Stimulated activated naive CD8-positive, alpha-beta T cell treated with anti-CD3 and anti-CD28 coated beads, Interleukin-15, Interleukin-2, amounts not matched to agents 100 U/mL and 50 U/mL, for 24 hours (primary cell): ENCODE measurements around the gene FIP1L1.
"Not testable (repeated sequence)": the region's sequence is repeated elsewhere in the genome, so short reads cannot be mapped to it uniquely, and the experiment has no call there.

Experiments
- ATAC-seq: fragments of 150-1000 bp; cut with Tn5 transposase; one replicate; pipeline ENCODE4 v1.10.0; 2021
- DNase-seq: peaks from one replicate; pipeline ENCODE4 v3.0.0; 2021

FIP1L1 gene, protein sequence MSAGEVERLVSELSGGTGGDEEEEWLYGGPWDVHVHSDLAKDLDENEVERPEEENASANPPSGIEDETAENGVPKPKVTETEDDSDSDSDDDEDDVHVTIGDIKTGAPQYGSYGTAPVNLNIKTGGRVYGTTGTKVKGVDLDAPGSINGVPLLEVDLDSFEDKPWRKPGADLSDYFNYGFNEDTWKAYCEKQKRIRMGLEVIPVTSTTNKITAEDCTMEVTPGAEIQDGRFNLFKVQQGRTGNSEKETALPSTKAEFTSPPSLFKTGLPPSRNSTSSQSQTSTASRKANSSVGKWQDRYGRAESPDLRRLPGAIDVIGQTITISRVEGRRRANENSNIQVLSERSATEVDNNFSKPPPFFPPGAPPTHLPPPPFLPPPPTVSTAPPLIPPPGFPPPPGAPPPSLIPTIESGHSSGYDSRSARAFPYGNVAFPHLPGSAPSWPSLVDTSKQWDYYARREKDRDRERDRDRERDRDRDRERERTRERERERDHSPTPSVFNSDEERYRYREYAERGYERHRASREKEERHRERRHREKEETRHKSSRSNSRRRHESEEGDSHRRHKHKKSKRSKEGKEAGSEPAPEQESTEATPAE

DNA sequence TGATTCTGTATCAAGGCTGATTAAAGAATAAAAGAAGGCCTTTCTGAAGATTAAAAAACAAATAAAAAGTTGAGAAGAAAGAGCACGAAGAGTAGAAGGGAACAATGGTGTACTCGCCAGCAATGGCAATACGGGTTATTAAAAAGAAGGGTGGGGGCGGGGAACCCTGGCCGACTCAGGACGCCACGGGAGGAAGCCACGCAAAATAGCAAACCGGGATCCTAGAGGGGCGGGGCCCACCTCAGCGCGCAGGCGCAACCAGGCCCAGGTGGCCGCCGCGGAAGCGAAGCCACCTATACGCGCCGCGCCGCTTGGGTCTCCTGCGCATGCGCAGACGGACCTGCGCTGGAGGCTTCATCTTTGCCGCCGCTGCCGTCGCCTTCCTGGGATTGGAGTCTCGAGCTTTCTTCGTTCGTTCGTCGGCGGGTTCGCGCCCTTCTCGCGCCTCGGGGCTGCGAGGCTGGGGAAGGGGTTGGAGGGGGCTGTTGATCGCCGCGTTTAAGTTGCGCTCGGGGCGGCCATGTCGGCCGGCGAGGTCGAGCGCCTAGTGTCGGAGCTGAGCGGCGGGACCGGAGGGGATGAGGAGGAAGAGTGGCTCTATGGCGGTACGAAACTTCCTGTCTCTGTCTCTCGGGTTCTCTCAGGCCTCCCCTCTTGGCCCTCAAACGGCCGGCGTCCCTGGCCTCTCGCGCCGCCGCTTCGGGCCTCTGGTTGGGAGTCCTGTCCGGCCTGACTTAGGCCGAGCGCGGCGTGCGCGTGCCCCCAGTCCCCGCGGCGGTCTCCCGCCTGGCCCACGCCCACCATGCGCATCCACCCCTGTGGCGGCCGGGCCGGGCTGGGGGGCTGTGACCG is at the start of gene FIP1L1:
TSS of gene FIP1L1 (plus strand) at position 323 of the 852 bp plus-strand sequence. CDS start at position 521, 198 bp downstream.
- ATAC-seq: peak; percentile 96
- peak; percentile 97 for DNase-seq

DNA sequence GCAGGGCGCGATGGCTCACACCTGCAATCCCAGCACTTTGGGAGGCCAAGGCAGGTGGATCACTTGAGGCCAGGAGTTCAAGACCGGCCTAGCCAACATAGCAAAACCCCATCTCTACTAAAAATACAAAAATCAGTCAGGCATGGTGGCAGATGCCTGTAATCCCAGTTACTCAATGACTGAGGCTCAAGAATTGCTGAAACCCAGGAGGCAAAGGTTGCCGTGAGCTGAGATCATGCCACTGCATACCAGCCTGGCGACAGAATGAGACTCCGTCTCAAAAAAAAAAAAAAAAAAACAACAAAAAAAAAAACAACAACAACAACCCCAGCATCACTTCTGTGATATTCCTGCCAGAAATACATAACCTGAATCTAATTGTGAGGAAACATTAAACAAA is 42.5 kb upstream of the FIP1L1 start:
- not testable (repeated sequence) for ATAC-seq, DNase-seq

DNA sequence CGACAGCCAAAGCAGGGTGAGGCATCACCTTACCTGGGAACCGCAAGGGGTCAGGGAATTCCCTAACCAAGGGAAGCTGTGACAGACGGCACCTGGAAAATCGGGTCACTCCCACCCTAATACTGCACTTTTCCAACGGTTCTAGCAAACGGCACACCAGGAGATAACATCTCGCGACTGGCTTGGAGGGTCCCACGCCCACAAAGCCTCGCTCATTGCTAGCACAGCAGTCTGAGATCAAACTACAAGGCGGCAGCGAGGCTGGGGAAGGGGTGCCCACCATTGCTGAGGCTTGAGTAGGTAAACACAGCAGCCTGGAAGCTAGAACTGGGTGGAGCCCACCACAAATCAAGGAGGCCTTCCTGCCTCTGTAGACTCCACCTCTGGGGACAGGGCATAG is 37.3 kb upstream of the FIP1L1 start:
- ATAC-seq, DNase-seq: not testable (repeated sequence)

DNA sequence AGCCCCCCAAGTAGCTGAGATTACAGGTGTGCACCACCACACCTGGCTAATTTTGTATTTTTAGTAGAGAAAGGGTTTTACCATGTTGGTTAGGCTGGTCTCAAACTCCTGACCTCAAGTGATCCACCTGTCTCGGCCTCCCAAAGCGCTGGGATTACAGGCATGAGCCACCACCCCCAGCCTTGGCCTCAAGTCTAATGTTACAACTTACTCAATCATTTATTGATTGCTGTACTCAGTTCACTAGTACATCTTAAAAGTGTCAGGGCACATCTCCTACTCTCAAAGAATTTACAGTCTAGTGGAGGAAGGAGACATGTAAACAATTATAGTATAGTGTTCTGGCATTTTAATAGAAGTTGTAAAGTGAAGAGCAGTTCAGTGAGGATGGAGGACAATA is 31.0 kb upstream of the FIP1L1 start:
- DNase-seq, ATAC-seq: not testable (repeated sequence)

DNA sequence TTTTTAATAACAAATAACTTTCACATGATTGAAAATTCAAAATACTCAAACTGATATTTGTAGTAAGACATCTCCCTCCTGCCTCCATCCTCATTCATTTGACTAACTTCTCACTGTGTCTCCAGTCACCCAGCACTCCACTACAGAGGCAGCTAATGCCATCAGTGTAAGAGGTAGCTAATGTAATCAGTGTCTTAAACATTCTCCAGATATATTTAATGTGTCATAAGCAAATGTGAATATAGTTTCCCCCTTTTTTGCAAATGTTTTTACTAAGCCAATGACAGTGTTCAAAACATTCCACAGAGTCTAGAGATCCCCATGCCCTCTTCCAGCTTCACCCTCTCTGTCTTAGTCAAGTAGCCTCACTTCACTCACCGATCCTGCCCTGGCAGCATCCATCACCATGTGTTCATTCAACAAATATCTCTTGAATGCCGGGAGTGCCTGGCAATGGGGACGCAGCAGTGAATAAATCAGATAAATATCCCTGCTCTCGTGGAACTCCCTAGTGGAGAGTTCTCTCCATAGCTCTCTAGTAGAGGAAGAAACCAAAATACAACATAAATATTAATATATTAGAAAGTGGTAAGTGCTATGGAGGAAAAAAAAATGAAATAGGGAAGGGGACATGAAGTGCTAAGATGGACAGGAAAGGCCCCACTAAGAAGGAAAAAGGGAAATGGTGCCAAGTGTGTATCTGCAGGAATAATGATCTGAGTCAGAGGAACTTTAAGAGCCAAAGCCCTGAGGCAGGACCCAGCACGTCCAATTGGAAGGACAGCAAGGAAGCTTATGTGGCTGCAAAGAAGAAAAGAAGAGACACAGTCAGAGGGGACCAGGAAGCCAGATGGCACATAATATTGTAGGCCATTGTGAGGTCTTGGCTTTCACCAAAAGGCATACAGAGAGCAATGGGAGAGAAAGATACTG is 30.3 kb upstream of the FIP1L1 start:
- ATAC-seq (no peak), DNase-seq (no peak)

DNA sequence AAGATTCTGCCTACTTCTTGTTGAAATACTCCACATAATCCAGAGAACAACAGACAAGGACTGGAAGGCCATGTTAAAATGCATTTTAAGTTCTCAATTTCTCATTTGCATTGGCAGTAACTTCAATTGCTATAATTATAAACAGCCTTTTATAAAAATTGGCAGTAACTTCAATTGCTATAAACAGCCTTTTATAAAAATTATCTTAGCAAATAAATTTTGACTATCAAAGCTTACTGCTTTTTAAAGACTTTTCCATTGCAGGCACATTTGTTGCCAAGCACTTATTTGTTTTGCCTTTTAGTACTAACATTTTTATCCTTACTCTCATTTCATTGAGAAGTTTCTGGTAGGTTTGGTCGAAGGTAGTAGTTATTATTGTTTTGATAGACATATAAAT is 29.4 kb upstream of the FIP1L1 start:
- ATAC-seq (no peak), DNase-seq (no peak)

DNA sequence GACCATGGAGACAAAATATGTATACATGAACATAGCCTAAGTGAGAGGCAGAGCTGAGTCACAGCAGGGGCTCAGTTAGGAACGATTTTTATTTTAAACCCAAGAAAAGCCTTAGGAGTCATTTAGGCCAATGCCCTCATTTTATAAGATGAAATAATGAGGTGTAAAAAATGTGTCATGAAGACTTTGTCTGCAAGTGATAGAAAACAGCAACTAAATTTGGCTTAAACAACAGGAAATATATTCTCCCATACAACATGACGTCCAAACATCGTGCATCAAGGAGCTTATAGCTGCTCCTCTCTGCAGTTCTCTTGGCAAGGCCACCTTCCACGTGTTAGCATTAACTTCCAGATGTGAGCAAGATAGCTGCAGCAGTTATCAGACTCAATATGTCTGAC is 28.4 kb upstream of the FIP1L1 start:
- no peak for DNase-seq
- no peak for ATAC-seq

DNA sequence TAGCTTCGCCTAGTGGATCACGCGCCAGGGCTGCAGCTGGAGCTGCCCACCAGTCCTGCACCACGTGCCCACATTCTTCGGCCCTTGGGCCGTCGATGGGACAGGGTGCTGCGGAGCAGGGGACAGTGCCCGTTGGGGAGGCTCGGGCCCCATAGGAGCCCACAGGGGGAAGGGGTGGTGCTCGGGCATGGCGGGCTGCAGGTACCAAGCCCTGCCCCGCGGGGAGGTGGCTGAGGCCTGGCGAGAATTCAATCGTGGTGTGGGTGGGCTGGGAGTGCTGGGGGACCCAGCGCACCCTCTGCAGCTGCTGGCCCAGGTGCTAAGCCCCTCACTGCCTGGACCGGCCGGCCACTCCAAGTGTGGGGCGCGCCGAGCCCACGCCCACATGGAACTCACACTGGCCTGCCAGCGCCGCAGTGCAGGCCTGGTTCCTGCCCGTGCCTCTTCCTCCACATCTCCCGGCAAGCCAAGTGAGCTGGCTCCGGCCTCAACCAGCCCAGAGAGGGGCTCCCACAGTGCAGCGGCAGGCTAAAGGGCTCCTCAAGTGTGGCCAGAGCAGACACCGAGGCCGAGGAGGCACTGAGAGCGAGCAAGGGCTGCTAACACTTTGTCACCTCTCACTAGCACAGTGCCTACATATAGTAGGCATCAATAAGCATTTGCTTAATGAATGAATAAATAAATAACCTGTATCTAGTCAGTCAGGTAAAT is 23.3 kb upstream of the FIP1L1 start:
- DNase-seq (no peak), ATAC-seq (no peak)

DNA sequence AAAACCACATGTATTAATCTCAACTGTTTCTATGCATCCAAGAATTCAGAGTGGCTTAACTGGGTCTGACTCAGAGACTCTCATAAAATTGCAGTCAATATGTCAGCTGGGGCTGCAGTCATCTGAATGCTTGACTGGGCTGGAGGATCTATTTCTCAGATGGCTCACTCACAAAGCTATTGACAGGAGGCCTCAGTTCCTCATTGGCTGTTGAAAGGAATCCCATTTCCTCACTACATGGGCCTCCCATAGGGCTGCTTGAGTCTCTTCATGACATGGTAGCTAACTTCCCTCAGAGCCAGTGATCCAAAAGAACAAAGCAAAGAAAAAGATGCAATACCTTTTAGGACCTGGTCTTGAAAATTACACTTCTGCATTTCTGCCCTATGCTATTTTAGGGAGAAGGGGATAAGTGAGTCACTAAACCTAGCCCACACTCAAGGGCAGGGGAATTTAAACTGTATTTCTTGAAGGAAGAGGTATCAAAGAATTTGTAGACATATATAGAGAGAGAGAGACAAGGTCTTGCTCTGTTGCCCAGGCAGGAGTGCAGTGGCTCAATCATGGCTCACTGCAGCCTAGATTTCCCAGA is 21.4 kb upstream of the FIP1L1 start:
- DNase-seq: no peak
- peak; percentile 9 for ATAC-seq

DNA sequence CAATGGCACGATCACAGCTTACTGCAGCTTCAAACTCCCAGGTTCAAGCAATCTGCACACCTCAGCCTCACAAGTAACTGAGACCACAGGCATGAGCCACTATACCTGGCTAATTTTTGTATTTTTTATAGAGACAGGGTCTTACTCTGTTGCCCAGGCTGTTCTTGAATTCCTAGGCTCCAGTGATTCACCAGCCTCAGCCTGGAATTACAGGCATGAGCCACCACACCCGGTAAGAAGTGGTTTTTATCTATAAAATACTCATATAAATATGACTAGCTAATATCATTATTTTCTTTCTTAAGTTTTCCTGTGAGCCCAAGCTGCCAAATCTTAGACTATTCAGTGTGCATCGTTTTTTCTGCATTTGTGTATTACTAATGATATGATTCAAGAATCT is 16.0 kb upstream of the FIP1L1 start:
- ATAC-seq: no peak
- no peak for DNase-seq

DNA sequence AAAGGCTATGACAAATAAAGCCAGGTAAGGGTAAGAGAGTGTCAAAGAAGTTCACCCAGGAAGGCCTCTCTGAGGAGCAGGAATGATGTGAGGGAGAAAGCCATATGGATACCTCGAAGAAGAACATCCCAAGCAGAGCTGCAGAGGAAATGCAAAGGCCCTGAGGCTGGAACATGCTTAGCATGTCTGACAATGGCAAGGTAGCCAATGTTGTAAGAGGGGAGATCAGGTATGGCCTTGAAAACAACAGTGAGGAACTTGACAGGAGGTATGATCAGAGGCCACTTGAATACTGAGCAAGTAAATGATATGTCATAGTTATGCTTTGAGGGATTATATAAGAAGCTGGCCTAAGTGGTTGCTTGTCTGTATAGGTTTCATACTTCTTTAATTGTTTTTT is 15.3 kb upstream of the FIP1L1 start:
- DNase-seq (no peak), ATAC-seq (no peak)

DNA sequence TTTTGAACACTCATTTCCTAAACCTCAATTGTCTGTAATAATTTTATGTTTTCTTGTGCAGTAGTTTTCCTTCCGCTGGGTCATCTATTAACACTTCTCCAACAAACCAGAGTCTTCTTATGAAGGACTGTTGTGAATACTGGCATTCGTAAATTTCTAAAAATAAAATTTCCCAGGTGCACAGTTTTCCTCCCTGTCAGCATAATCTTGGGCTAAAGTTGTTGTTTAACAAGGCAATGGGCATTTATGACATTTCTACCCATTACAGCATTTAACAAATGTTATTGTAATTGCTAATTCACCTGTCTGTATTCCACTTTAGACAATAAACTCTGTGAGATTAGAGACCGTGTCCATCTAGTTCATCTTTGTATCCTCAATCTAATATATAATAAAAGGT is 12.8 kb upstream of the FIP1L1 start:
- ATAC-seq (no peak), DNase-seq (no peak)

DNA sequence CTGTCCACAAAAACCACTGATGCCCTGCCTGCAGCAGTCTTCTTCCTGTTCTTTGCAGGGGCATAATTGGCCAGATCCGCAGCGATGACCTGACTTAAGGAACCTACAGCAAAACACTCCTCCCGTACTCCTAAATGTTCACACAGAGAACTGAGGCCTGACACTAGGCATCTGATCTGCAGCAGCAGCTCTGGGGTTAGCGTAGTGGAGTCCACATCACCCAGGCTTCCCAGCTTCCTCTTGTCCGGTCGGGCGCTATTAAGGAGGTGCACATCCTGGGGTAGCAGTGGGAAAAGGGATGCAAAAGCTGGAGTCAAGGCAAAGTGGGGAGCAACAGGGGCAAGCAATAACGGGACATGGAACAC is 12.3 kb upstream of the FIP1L1 start:
- DNase-seq: peak; percentile 17
- peak; percentile 5 for ATAC-seq

DNA sequence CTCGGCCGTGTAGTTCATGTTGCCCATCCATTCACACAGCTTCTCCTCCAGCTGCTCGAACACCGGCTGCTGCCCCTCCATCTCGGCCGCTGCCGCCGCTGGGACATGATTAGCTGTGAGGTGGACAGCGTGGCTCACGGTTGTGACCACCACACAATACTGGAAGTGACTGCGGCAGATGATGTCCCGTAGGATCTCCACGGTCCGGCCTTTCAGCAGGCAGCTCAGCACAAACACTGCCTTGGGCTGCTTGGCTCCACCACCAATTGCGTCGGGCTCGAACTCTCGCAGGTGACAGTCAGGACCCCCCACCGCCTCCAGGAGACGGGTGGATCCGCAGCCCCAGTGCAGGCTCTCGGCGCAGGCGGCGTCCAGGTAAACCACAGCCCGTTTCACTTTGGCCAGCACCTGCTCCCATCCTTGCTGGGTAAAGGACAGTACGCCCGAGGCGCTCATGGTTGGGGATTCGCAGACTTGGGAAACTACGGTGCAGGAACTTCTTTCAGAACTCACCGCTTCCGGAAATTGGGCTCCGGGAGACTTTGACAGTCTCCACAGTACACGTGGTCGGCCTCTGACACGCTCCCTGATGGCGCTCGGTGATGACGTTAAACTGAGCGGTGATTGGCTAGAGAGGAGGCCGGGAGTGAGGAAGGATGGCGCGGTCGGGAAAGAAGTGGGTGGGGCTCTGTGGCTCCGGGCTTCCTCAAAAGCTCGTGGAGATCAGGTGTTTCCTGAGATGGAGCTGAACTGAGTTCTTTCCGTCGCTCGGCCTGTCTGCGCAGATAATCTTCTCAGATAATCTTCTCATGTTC is 11.7 kb upstream of the FIP1L1 start, which contains the start of gene SCFD2:
TSS of gene SCFD2 (minus strand) at position 576 of the 815 bp plus-strand sequence.
- ATAC-seq: peak; percentile 99
- peak; percentile 98 for DNase-seq

DNA sequence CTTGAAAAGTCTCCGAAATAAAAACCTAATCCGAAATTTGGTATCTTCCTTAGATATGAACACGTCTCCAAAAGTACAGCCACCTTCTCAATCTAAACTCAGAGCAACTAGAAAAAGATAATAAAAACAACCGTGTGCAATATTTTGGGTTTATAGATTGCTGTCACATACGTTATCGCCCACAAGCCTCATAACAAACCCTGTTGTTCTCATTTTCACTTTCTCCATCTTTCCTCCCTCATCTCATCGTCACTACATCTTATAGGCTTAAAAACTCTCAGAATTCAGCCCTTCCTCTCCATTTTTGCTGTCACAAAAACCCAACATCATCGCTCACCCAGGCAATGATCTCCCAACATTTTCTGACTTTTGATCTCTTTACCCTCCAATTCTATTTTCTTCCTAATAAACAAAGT is 11.1 kb upstream of the FIP1L1 start:
- ATAC-seq: no peak
- no peak for DNase-seq

DNA sequence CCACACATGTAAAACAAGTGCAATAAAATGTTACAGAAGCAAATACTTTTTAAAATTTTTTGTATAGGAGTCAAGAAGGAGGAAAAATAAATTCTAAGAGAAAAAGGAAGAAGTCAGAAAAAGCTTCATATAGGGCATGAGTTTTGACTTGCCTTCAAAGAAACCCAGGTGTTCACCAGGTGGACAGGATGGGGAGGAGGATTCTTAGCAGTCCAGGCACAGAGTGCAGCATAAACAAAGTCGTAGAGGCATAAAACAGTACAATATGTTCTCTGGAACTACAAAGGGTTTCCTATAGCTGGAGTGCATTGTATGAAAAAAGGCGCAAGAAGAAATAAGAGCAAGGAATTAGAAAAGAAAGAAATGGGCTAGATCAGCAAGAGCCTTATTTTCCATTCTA is 9.7 kb upstream of the FIP1L1 start:
- ATAC-seq: no peak
- DNase-seq: no peak

DNA sequence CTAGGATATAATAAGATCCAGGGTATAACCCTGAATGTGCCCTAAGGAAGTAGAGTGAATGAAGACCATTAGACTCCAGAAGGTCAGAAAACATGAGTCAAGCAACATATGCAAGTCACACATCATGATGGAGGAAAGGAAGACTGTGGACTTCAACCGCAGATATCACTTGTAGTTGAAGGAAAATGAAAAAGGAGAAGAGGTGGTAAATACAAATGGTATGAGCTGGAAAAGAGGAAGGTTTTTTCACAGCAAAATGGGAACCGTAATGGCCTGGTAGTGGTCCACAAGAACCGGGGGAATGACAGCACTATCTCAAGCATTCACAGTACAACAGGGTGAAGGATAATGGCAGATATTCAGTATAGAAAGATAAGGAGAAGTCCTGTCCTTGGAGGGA is 6.4 kb upstream of the FIP1L1 start:
- ATAC-seq: no peak
- DNase-seq: no peak

DNA sequence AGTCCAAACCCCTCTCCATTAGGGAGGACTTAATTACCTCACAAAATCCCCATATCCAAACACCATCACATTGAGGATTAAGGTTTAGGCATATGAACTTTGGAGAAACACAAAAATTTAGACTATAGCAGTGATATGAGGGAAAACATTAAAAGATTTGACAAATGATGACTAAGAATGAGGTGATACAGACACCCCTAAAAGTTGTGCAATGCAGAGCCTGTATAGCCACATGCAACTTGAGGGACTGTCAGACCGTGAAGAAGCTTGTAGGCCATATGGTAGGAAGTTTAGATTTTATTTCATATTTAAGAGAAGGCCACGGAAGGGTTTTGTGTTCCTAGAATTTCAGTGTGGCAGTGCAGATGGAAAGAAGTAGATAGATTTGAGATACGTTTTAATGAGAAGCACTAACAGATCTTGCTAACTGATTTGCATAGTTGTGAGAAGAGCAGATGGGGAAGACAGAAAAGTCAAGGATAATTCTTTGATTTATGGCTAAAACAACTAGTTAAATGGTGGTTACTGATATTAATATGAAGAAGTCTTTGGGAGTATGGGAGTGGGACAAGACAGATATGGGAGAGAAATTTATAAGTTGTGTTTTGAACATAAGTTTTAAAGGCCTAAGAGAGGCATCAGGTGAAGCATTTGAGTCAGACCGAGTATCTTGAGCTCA is 5.5 kb upstream of the FIP1L1 start:
- no peak for DNase-seq

DNA sequence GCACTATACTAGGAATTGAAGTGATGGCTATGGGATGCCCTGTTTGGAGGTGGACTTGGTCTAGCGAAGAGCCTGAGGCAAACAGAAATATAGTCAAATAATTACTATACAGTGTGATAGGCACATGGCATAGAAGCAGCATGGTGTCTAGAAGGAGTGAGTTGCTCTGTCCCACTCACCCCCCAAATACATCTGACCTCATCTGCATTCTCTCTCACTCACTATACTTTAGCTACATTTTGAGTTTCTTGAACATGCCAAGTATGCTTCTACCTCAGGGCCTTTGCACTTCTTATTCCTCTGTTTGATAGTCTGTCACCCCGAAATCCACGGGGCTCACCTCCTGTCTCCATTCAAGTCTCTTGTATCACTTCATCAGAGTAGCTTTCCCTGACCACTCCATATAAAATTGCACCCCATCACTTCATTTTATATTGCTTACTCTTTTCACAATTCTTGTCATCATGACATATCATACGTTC is 2.6 kb upstream of the FIP1L1 start:
- DNase-seq: no peak
- ATAC-seq: no peak

More for the DNA sequence above, 5.5 kb upstream of the FIP1L1 start:
- no peak for ATAC-seq
